Sciatic nerve (tissue), 2 donors: ENCODE results near the gene NEUROD1. TPM values are rescaled to one million over a fixed set of nuclear protein-coding genes. Genes with fewer than 3 reads are reported as not detected.

Experiments used
- ATAC-seq: fragments of 200-7000 bp; cut with Tn5 transposase; one replicate; pipeline ENCODE4 v1.9.1; 2020; ENCODE audit warnings: mild to moderate bottlenecking, moderate library complexity
- DNase-seq: peaks from one replicate; pipeline ENCODE4 v3.0.0-alpha.2; 2020; ENCODE audit warnings: low spot score
- intact Hi-C: fragments of 100-400 bp; cut with DNase I; formaldehyde crosslinking; loops from one replicate; pipeline ENCODE4 v1.14.2; 2022
- total RNA-seq: library from RNA; stranded (reverse); fragmentation: NEBNext Ultra II Directional; extraction: Animal tissue kit (Norgen Biotek cat#: 25700); gene quantifications from one replicate; pipeline ENCODE4 v1.2.1, GENCODE V29; 2021
- donor health status: DM: no; HTN: no; CAD: no.
- donor health status: DM: no; HTN: no; CAD: no.

Gene NEUROD1
- total RNA-seq, 1 donor from 2014 or later, result not detected

- DNase-seq (no peak), ATAC-seq (no peak)
Measured at GRCh38 chr2:181682026-181682789, 1.9 kb upstream of the NEUROD1 start.

GRCh38 chr2:181680937-181681811 is 857 bp upstream of the NEUROD1 start:
- intact Hi-C loops, result no loop called here
- DNase-seq, result no peak
- no peak for ATAC-seq

More at GRCh38 chr2:181682026-181682789, 1.9 kb upstream of the NEUROD1 start:
- intact Hi-C loops, result no loop called here

- no peak for DNase-seq
- no peak for ATAC-seq
- intact Hi-C loops, result no loop called here
Measured at GRCh38 chr2:181679544-181679979, 755 bp downstream of the NEUROD1 start.

DNA sequence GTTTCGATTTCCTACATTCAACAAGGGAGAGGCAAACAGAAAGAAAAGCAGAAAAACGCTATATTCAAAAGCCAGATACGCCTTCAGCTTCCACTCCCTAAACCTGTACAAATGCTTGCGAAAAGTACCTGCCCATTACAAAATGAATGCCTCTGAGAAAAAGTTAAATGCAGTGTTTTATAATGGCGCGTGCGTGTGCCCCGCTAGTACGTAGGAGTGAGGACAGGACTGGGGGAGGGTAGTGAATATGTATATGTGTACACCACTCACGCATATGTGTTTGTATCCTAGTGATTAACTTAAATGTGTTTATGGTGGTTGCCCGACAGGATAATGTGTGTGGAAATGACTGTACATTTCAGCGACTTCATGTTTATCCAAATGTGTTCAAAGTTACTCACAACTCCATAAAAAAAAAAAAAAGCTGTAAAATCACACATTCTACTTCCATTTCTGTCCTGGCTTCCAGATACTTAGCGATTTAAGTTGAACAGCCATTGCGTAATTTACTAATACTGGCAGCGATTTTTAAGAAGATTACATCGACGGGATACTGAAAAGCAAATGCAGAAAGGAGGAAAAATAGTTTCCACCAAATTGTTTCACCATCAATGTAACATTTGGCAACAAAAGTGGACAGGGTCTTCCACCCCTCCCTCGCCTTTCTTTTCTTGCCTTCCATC is 1.3 kb downstream of the NEUROD1 start:
- intact Hi-C loops, result no loop called here
- ATAC-seq (no peak), DNase-seq (no peak)

GRCh38 chr2:181677912-181678586 is 2.3 kb downstream of the NEUROD1 start:
- intact Hi-C loops, result no loop called here
- DNase-seq, result peak; percentile 79
- ATAC-seq, result peak; percentile 77

- DNase-seq, result no peak
- ATAC-seq, result no peak
- intact Hi-C loops, result no loop called here
Measured at GRCh38 chr2:181675254-181675653, 5.1 kb downstream of the NEUROD1 start.

- no peak for ATAC-seq
- intact Hi-C loops, result no loop called here
- DNase-seq, result no peak
Measured at GRCh38 chr2:181674461-181674860, 5.9 kb downstream of the NEUROD1 start.

DNA sequence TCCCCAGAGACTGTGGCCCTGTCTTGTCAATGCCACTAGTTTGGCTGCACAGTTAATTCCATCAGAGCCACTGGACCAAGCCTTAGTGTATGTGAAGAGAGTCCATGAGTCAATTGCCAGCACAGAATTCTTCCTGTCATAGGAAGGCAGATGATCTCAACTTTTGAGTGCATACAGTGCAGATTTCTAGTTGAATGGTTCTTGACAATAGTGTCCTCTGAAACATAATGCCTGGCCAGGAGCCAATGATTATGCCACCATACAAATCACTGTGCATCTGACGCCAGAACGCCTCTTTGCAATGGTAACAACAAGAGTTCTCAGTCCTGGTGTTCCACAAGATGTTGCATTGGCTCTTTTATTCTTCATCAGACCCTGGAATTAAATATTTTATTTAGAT is 7.1 kb downstream of the NEUROD1 start:
- ATAC-seq (no peak), DNase-seq (no peak)
- intact Hi-C loops, result no loop called here

- intact Hi-C loops, result no loop called here
- no peak for DNase-seq
- no peak for ATAC-seq
Measured at GRCh38 chr2:181672255-181673008, 7.9 kb downstream of the NEUROD1 start.

DNA sequence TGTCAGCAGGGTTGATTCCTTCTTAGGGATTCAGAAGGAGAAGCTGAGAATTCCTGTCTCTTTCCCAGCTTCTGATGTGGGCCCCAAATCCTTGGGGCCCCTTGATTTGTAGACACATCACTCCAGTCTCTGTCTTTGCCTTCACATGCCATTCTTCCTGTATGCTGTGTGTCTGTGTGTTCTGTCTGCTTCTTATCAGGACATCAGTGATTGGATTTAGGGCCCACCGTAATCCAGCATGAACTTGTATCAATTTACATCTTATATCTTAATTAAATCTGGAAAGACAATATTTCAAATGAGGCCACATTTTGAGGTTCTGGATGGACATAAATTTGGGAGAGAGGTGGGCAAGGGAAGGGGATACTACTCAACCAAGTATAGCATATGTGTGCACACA is 9.7 kb downstream of the NEUROD1 start:
- ATAC-seq (no peak), DNase-seq (no peak)
- intact Hi-C loops, result no loop called here

GRCh38 chr2:181667234-181667633 is 13.1 kb downstream of the NEUROD1 start:
- intact Hi-C loops, result no loop called here
- ATAC-seq (no peak), DNase-seq (no peak)

- intact Hi-C loops, result no loop called here
- DNase-seq, result no peak
- ATAC-seq, result no peak
Measured at GRCh38 chr2:181662287-181662686, 18.0 kb downstream of the NEUROD1 start.

GRCh38 chr2:181660181-181660580 is 20.1 kb downstream of the NEUROD1 start:
- intact Hi-C loops, result no loop called here
- no peak for DNase-seq
- ATAC-seq, result no peak

- DNase-seq (no peak), ATAC-seq (no peak)
- intact Hi-C loops, result no loop called here
Measured at GRCh38 chr2:181658444-181658843, 21.9 kb downstream of the NEUROD1 start.

DNA sequence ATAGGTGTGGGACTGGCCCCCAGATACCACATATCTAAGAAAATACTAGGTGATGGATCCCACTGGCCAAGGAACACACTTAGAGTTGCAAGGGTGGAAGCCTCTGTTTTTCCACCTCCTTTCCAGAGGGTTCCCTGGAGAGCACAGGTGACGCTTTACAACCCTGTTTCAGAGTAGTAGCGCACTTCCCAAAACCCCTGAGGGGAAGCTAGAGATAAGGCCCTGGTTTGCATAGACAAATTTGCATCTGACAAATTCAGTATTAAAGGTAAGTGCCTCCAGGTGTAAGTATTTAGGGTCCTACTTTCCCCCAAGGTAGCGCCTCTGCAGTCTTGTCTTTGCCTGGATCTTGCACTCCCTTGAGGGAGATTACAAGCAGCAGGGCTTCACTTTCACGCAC is 22.9 kb downstream of the NEUROD1 start:
- ATAC-seq, result no peak
- DNase-seq, result no peak
- intact Hi-C loops, result no loop called here

DNA sequence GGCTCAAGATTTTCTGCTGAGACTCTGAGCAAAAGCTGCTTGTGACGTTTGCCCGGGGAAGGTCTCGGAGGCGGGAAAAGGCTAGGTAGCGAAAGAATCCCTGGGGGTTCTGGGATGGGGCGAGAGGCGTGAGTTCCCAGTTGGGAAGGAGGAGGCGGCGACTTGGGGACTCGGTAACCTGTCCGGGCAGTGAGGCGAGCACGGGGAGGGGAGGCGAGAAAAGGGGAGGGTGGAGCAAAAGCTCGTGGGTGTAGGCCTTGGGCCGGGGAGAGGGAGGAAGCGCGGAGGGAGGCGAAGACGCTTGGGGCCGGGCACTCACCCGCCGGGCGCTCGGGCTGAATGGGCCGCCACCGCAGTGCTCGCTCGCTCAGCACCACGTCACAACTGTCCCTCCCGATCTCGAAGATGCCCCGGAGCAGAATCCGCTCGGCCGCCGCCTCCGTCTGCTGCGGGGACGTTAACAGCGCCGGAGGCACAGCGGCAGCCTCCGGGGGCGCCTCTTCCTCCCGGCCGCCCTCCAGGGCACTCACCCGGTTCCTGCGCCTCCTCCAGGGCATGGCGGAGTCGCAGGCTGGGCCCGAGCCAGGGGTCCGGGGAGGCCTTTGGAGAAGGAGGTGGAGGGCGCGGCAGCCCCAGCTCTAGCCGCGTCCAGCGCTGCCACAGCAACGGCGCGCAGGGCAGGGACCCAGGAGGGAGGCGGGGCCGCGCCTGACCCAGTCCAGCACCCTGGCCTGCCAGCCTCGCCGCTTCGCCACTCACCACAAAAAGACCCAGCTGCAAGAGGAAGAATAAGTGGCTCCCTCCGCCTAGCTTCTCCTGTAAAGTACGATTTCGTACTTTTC is 23.6 kb downstream of the NEUROD1 start, which contains the start of gene CERKL:
TSS of gene CERKL (minus strand) at position 656 of the 842 bp plus-strand sequence. CDS start at position 557, 99 bp downstream.
- peak; percentile 69 for ATAC-seq
- peak; percentile 59 for DNase-seq
- intact Hi-C loops, result no loop called here

- ATAC-seq (no peak), DNase-seq (no peak)
- intact Hi-C loops, result no loop called here
Measured at GRCh38 chr2:181655519-181655918, 24.8 kb downstream of the NEUROD1 start.
